HepG2 (cell line): ENCODE data around the gene ADSS1. TPM values are rescaled to one million over a fixed set of nuclear protein-coding genes. Genes with fewer than 3 reads are reported as not detected.

ENCODE experiments used
- CCDC6 ChIP-seq: sonication (generic); formaldehyde crosslinking; IDR thresholded peaks from 2 replicates; pipeline ENCODE4 v1.8.1; 2022; ENCODE audit warnings: mild to moderate bottlenecking, missing genetic modification reagents, moderate library complexity
- CHD2 ChIP-seq: IDR thresholded peaks from 2 replicates; pipeline ENCODE4 v1.6.1; 2011; ENCODE audit warnings: low read depth, low read length, improper control_type of control experiment
- FOXP1 ChIP-seq, 2 experiments: fragments of 450-650 bp in 1 of 2; IDR thresholded peaks; 2 replicates each; pipeline ENCODE4 v1.6.1; 2017 to 2018; ENCODE audit warnings: antibody characterized with exemption in 1 of 2
- KAT8 ChIP-seq: IDR thresholded peaks from 2 replicates; pipeline ENCODE4 v1.6.1; 2016; ENCODE audit warnings: missing genetic modification reagents, missing compliant biosample characterization
- MIXL1 ChIP-seq: IDR thresholded peaks from 2 replicates; pipeline ENCODE4 v1.6.1; 2016
- MYNN ChIP-seq: sonication (generic); formaldehyde crosslinking; IDR thresholded peaks from 2 replicates; pipeline ENCODE4 v1.4.0; 2020; ENCODE audit warnings: mild to moderate bottlenecking, low read depth, missing genetic modification reagents
- NR1H2 ChIP-seq: sonication (generic); formaldehyde crosslinking; IDR thresholded peaks from 2 replicates; pipeline ENCODE4 v1.8.1; 2022; ENCODE audit warnings: low read depth, missing genetic modification reagents, borderline replicate concordance
- NR2F2 ChIP-seq: IDR thresholded peaks from 2 replicates; pipeline ENCODE4 v1.6.1; 2012; ENCODE audit warnings: low read depth, inconsistent platforms, borderline replicate concordance
- NRL ChIP-seq: sonication (generic); formaldehyde crosslinking; IDR thresholded peaks from 2 replicates; pipeline ENCODE4 v1.5.0; 2020; ENCODE audit warnings: missing genetic modification reagents, mild to moderate bottlenecking, moderate library complexity, borderline replicate concordance
- SATB2 ChIP-seq: sonication (generic); formaldehyde crosslinking; IDR thresholded peaks from 2 replicates; pipeline ENCODE4 v1.5.0; 2020; ENCODE audit warnings: missing genetic modification reagents
- SRY ChIP-seq: sonication (generic); formaldehyde crosslinking; IDR thresholded peaks from 2 replicates; pipeline ENCODE4 v1.8.0; 2022; ENCODE audit warnings: mild to moderate bottlenecking, missing genetic modification reagents
- TCF7 ChIP-seq: sonication (generic); IDR thresholded peaks from 2 replicates; pipeline ENCODE4 v1.6.1; 2016; ENCODE audit warnings: antibody characterized with exemption, low read depth
- ZEB1 ChIP-seq: IDR thresholded peaks from 2 replicates; pipeline ENCODE4 v1.6.1; 2012; ENCODE audit warnings: mild to moderate bottlenecking, low read depth, inconsistent platforms; ENCODE audit not compliant: insufficient replicate concordance
- ZFP36L1 ChIP-seq: sonication (generic); formaldehyde crosslinking; IDR thresholded peaks from 2 replicates; pipeline ENCODE4 v1.8.0; 2022; ENCODE audit warnings: mild to moderate bottlenecking, missing genetic modification reagents, moderate library complexity
- ZFP41 ChIP-seq: sonication (generic); formaldehyde crosslinking; IDR thresholded peaks from 2 replicates; pipeline ENCODE4 v1.4.0; 2020; ENCODE audit warnings: mild to moderate bottlenecking, missing genetic modification reagents, borderline replicate concordance
- ZKSCAN5 ChIP-seq: sonication (generic); formaldehyde crosslinking; IDR thresholded peaks from 2 replicates; pipeline ENCODE4 v1.5.1; 2020; ENCODE audit warnings: mild to moderate bottlenecking, missing genetic modification reagents
- ZNF547 ChIP-seq: sonication (generic); formaldehyde crosslinking; IDR thresholded peaks from 2 replicates; pipeline ENCODE4 v1.5.1; 2020; ENCODE audit warnings: mild to moderate bottlenecking, missing genetic modification reagents
- ZZZ3 ChIP-seq: sonication (generic); formaldehyde crosslinking; IDR thresholded peaks from 2 replicates; pipeline ENCODE4 v1.4.0; 2020; ENCODE audit warnings: missing genetic modification reagents, mild to moderate bottlenecking, borderline replicate concordance
- polyA plus RNA-seq, 8 experiments: library from polyadenylated mRNA; depleted of rRNA in 3 of 8; stranded (reverse) in 7 of 8; unstranded in 1 of 8; fragments of >200 nt; fragmentation: Illumina TruSeq in 4 of 8; extraction: Trizol in 4 of 8; gene quantifications; 2 replicates each; pipeline versions ENCODE4 v1.2.1 to v1.2.3, GENCODE V29; 2011 to 2016; ENCODE audit warnings: low read depth in 4 of 8, missing spikeins in 1 of 8, mixed read lengths in 1 of 8; ENCODE audit not compliant: insufficient read depth in 1 of 8
- total RNA-seq, 5 experiments: library from RNA; depleted of rRNA; stranded (reverse); fragments of >200 nt; fragmentation: Illumina TruSeq; extraction: Trizol; gene quantifications; 2 replicates each; pipeline ENCODE4 v1.2.3, GENCODE V29; 2016; ENCODE audit warnings: low read depth in 1 of 5
- TF ChIP-seq, protein P1 (sequence below), 2 experiments: sonication (generic) in 1 of 2; formaldehyde crosslinking in 1 of 2; IDR thresholded peaks; 2 replicates each; pipeline versions ENCODE4 v1.4.0 to v1.6.1; 2016 to 2020; ENCODE audit warnings: borderline replicate concordance in 1 of 2, low read depth in 1 of 2, mild to moderate bottlenecking in 1 of 2, missing genetic modification reagents in 1 of 2
- TF ChIP-seq, protein P2 (sequence below): sonication (generic); formaldehyde crosslinking; conservative IDR thresholded peaks from 2 replicates; pipeline ENCODE4 v1.4.0; 2020; ENCODE audit warnings: mild to moderate bottlenecking, missing genetic modification reagents, moderate library complexity
- TF ChIP-seq, protein P3 (sequence below): sonication (generic); formaldehyde crosslinking; conservative IDR thresholded peaks from 2 replicates; pipeline ENCODE4 v1.4.0; 2020; ENCODE audit warnings: missing genetic modification reagents

Gene ADSS1
- total and polyA plus RNA-seq, 2 of the 13 experiments (the other 11 are each of a cell fraction or from before 2014, with no cell fraction given) = 1.0 to 36.7 TPM

GRCh38 chr14:104735830-104736642 is 12.0 kb downstream of the ADSS1 start (continued):
- TF ChIP-seq, protein P1, sequence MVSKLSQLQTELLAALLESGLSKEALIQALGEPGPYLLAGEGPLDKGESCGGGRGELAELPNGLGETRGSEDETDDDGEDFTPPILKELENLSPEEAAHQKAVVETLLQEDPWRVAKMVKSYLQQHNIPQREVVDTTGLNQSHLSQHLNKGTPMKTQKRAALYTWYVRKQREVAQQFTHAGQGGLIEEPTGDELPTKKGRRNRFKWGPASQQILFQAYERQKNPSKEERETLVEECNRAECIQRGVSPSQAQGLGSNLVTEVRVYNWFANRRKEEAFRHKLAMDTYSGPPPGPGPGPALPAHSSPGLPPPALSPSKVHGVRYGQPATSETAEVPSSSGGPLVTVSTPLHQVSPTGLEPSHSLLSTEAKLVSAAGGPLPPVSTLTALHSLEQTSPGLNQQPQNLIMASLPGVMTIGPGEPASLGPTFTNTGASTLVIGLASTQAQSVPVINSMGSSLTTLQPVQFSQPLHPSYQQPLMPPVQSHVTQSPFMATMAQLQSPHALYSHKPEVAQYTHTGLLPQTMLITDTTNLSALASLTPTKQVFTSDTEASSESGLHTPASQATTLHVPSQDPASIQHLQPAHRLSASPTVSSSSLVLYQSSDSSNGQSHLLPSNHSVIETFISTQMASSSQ (IDR thresholded peaks at IDR 0.05; ENCODE audit: low read depth) = no peak
- TF ChIP-seq, protein P1 (CRISPR knock-in tag; IDR thresholded peaks at IDR 0.05; ENCODE audit: borderline replicate concordance) = peak; percentile 43; the same call in 1 of the 2 replicates
- peak; percentile 58; the same call in 1 of the 2 replicates for TF ChIP-seq MYNN (CRISPR knock-in tag)
- TF ChIP-seq ZEB1 = peak; percentile 76
- peak; percentile 87; the same call in 1 of the 2 replicates for TF ChIP-seq ZNF547 (CRISPR knock-in tag)
- TF ChIP-seq, protein P2, sequence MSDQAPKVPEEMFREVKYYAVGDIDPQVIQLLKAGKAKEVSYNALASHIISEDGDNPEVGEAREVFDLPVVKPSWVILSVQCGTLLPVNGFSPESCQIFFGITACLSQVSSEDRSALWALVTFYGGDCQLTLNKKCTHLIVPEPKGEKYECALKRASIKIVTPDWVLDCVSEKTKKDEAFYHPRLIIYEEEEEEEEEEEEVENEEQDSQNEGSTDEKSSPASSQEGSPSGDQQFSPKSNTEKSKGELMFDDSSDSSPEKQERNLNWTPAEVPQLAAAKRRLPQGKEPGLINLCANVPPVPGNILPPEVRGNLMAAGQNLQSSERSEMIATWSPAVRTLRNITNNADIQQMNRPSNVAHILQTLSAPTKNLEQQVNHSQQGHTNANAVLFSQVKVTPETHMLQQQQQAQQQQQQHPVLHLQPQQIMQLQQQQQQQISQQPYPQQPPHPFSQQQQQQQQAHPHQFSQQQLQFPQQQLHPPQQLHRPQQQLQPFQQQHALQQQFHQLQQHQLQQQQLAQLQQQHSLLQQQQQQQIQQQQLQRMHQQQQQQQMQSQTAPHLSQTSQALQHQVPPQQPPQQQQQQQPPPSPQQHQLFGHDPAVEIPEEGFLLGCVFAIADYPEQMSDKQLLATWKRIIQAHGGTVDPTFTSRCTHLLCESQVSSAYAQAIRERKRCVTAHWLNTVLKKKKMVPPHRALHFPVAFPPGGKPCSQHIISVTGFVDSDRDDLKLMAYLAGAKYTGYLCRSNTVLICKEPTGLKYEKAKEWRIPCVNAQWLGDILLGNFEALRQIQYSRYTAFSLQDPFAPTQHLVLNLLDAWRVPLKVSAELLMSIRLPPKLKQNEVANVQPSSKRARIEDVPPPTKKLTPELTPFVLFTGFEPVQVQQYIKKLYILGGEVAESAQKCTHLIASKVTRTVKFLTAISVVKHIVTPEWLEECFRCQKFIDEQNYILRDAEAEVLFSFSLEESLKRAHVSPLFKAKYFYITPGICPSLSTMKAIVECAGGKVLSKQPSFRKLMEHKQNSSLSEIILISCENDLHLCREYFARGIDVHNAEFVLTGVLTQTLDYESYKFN (CRISPR knock-in tag) = peak; percentile 97
- TF ChIP-seq NR2F2 = peak; percentile 89; the same call in 1 of the 2 replicates
- 0 out of 2 replicates have a peak, but pooled peaks have one; percentile 57 for TF ChIP-seq NRL (CRISPR knock-in tag)
- peak; percentile 57; the same call in 1 of the 2 replicates for TF ChIP-seq ZZZ3 (CRISPR knock-in tag)
- peak; percentile 97 for TF ChIP-seq ZFP36L1 (CRISPR knock-in tag)
- no peak for TF ChIP-seq FOXP1 (IDR thresholded peaks at IDR 0.05)
- TF ChIP-seq FOXP1 (CRISPR knock-in tag; IDR thresholded peaks at IDR 0.05) = peak; percentile 90
- TF ChIP-seq SRY (CRISPR knock-in tag) = peak; percentile 31; the same call in 1 of the 2 replicates
- no peak for TF ChIP-seq CCDC6 (CRISPR knock-in tag)
- TF ChIP-seq, protein P3, sequence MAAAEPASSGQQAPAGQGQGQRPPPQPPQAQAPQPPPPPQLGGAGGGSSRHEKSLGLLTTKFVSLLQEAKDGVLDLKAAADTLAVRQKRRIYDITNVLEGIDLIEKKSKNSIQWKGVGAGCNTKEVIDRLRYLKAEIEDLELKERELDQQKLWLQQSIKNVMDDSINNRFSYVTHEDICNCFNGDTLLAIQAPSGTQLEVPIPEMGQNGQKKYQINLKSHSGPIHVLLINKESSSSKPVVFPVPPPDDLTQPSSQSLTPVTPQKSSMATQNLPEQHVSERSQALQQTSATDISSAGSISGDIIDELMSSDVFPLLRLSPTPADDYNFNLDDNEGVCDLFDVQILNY (CRISPR knock-in tag) = no peak
- TF ChIP-seq MIXL1 (CRISPR knock-in tag) = peak; percentile 88
- TF ChIP-seq TCF7 = peak; percentile 47; the same call in 1 of the 2 replicates
- TF ChIP-seq SATB2 = no peak
- peak; percentile 34; the same call in 1 of the 2 replicates for TF ChIP-seq NR1H2 (CRISPR knock-in tag)
- peak; percentile 92; the same call in 1 of the 2 replicates for TF ChIP-seq ZFP41 (CRISPR knock-in tag)
- TF ChIP-seq CHD2 = 0 out of 2 replicates have a peak, but pooled peaks have one; percentile 24
- TF ChIP-seq KAT8 (CRISPR knock-in tag) = peak; percentile 81
- TF ChIP-seq ZKSCAN5 (CRISPR knock-in tag) = no peak
